ENCODE data around the gene VGLL4.
"Not testable (repeated sequence)": the region's sequence is repeated elsewhere in the genome, so short reads cannot be mapped to it uniquely, and the experiment has no call there.

DNA sequence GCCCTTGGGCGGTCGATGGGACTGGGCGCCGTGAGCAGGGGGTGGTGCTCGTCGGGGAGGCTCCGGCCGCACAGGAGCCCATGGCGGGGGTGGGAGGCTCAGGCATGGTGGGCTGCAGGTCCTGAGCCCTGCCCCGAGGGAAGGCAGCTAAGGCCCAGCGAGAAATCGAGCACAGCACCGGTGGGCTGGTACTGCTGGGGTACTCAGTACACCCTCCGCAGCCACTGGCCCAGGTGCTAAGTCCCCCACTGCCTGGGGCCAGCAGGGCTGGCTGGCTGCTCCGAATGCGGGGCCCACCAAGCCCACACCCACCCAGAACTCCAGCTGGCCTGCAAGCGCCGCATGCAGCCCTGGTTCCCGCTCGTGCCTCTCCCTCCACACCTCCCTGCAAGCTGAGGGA, 132.1 kb downstream of the VGLL4 start:
- not testable (repeated sequence) for TF ChIP-seq CTCF, POLR2AphosphoS5 (IDR thresholded peaks at IDR 0.05)
